Peyer's patch (tissue), 4 donors: Measurements from ENCODE around the gene CCL4L2.
"Not testable (repeated sequence)": the region's sequence is repeated elsewhere in the genome, so short reads cannot be mapped to it uniquely, and the experiment has no call there.

Experiments used
- POLR2A ChIP-seq, 2 donors: fragments of 450-650 bp; IDR thresholded peaks; one replicate each; pipeline ENCODE4 v1.5.1; 2017; ENCODE audit warnings: antibody characterized with exemption in 2 of 2, mild to moderate bottlenecking in 2 of 2, moderate library complexity in 2 of 2
- TF ChIP-seq, protein P1 (sequence below), 6 experiments: fragments of 450-650 bp in 4 of 6; fragments of 200-600 bp in 2 of 6; sonication (generic) in 1 of 6; IDR thresholded peaks; one replicate each; pipeline ENCODE4 v1.5.1; 2017 to 2019; ENCODE audit warnings: antibody characterized with exemption in 6 of 6, mild to moderate bottlenecking in 3 of 6, moderate library complexity in 1 of 6

- TF ChIP-seq, protein P1, sequence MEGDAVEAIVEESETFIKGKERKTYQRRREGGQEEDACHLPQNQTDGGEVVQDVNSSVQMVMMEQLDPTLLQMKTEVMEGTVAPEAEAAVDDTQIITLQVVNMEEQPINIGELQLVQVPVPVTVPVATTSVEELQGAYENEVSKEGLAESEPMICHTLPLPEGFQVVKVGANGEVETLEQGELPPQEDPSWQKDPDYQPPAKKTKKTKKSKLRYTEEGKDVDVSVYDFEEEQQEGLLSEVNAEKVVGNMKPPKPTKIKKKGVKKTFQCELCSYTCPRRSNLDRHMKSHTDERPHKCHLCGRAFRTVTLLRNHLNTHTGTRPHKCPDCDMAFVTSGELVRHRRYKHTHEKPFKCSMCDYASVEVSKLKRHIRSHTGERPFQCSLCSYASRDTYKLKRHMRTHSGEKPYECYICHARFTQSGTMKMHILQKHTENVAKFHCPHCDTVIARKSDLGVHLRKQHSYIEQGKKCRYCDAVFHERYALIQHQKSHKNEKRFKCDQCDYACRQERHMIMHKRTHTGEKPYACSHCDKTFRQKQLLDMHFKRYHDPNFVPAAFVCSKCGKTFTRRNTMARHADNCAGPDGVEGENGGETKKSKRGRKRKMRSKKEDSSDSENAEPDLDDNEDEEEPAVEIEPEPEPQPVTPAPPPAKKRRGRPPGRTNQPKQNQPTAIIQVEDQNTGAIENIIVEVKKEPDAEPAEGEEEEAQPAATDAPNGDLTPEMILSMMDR (IDR thresholded peaks at IDR 0.05) = not testable (repeated sequence)
- TF ChIP-seq POLR2A (IDR thresholded peaks at IDR 0.05) = not testable (repeated sequence)
These were observed 23.8 kb upstream of the CCL4L2 start for GRCh38 chr17:36186810-36187763.
